NB4 (cell line): ENCODE data around the gene MERTK.

Experiments used
- CTCF ChIP-seq: IDR thresholded peaks from one replicate; pipeline ENCODE4 v1.5.1; 2012; ENCODE audit warnings: low read depth, low read length
- POLR2A ChIP-seq: IDR thresholded peaks from 2 replicates; pipeline ENCODE4 v1.6.1; 2011; ENCODE audit warnings: mild to moderate bottlenecking; ENCODE audit not compliant: insufficient read length; ENCODE audit errors: extremely low read depth
- TF ChIP-seq, protein P1 (sequence below): IDR thresholded peaks from 2 replicates; pipeline ENCODE4 v1.6.1; 2011; ENCODE audit warnings: low read depth, low read length

- TF ChIP-seq CTCF (no peak), POLR2A (peak; percentile 80)
- TF ChIP-seq, protein P1, sequence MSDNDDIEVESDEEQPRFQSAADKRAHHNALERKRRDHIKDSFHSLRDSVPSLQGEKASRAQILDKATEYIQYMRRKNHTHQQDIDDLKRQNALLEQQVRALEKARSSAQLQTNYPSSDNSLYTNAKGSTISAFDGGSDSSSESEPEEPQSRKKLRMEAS = peak; percentile 78
Measured at GRCh38 chr2:111883661-111884591, 14.5 kb upstream of the MERTK start, which contains the start of gene ANAPC1.
